ENCODE results near the gene ITCH. TPM values are rescaled to one million over a fixed set of nuclear protein-coding genes. Genes with fewer than 3 reads are reported as not detected.
"Not testable (repeated sequence)": the region's sequence is repeated elsewhere in the genome, so short reads cannot be mapped to it uniquely, and the experiment has no call there.

The ITCH gene
- total and polyA plus RNA-seq, 2 of the 8 experiments (the other 6 are each of a cell fraction or from before 2014, with no cell fraction given), result 3.9 to 45.2 TPM

- TF ChIP-seq USF2 (IDR thresholded peaks at IDR 0.05; ENCODE audit: low read length) (no peak), BACH1 (IDR thresholded peaks at IDR 0.05; ENCODE audit: low read length) (no peak)
Observed at GRCh38 chr20:34367155-34367554, 4.1 kb downstream of the ITCH start (continued).

- H3K4me3 ChIP-seq (ENCODE audit: extremely low read depth in 1 of 4, insufficient read depth in 2 of 4, low read depth in 3 of 4, low read length in 4 of 4); H3K14ac ChIP-seq (ENCODE audit: insufficient read length); H2BK20ac ChIP-seq (ENCODE audit: low read length); H4K20me1 ChIP-seq (replicated peaks in 1 of 2; ENCODE audit: control insufficient read depth in 1 of 2, insufficient read depth in 2 of 2, low read length in 2 of 2); H3K9me3 ChIP-seq (ENCODE audit: insufficient read depth in 2 of 2, low read depth in 1 of 2, low read length in 1 of 2); H3K4me2 ChIP-seq (ENCODE audit: insufficient read depth in 1 of 2, low read depth in 2 of 2, low read length in 2 of 2); H2BK15ac ChIP-seq (ENCODE audit: low read length); H3K79me1 ChIP-seq (ENCODE audit: low read depth, low read length); H3K23me2 ChIP-seq (ENCODE audit: low read depth, low read length); DNase-seq (ENCODE audit: low read depth in 1 of 2, low spot score in 2 of 2); H4K91ac ChIP-seq (replicated peaks; ENCODE audit: insufficient read length, low read length); H2BK5ac ChIP-seq (ENCODE audit: low read depth, low read length); H4K5ac ChIP-seq (ENCODE audit: insufficient read length, low read depth, low read length); H2AFZ ChIP-seq (ENCODE audit: low read length); H3K56ac ChIP-seq (replicated peaks; ENCODE audit: insufficient read length, low read depth, low read length); H3K27me3 ChIP-seq (replicated peaks in 1 of 4; ENCODE audit: control insufficient read depth in 3 of 4, extremely low read depth in 1 of 4, insufficient read depth in 3 of 4, low read length in 3 of 4); H2BK12ac ChIP-seq (ENCODE audit: low read depth, low read length); H3K23ac ChIP-seq (ENCODE audit: insufficient read length); H3K4ac ChIP-seq (replicated peaks; ENCODE audit: insufficient read length, low read depth, low read length); H3K27ac ChIP-seq (ENCODE audit: low read depth, low read length); H2BK120ac ChIP-seq (replicated peaks; ENCODE audit: low read depth, low read length); H3K4me1 ChIP-seq (replicated peaks in 1 of 4; ENCODE audit: control insufficient read depth in 3 of 4, insufficient read depth in 4 of 4, low read length in 3 of 4); FAIRE-seq; H3K9ac ChIP-seq (replicated peaks in 1 of 4; ENCODE audit: extremely low read depth in 1 of 4, low read depth in 3 of 4, low read length in 3 of 4); H4K8ac ChIP-seq (ENCODE audit: extremely low read depth, insufficient read depth, low read length); H2AK5ac ChIP-seq (ENCODE audit: low read depth, low read length); H3K18ac ChIP-seq (ENCODE audit: extremely low read depth, low read length): not testable (repeated sequence)
- peaks cover 6 to 28% (median 18%) of the 10 kb centered on the region in 4 experiments for H3K36me3 ChIP-seq (ENCODE audit: control insufficient read depth in 2 of 4, insufficient read depth in 4 of 4, low read length in 3 of 4)
- peaks cover 10 to 67% of the 10 kb centered on the region in 2 experiments for H3K79me2 ChIP-seq (ENCODE audit: control insufficient read depth in 1 of 2, insufficient read depth in 2 of 2, low read length in 2 of 2)
- ChIA-PET CTCF (ENCODE audit: partially characterized antibody) (interaction anchor here (0.5 to 4.1 kb wide), 4 partner anchors 18 to 72 kb away, joined by 3 to 24 read pairs (median 4); no protein-coding TSS in a partner anchor), POLR2A (ENCODE audit: partially characterized antibody) (interaction anchor here (1.0 to 3.2 kb wide), 2 partner anchors 15 to 65 kb away, joined by 3 to 14 read pairs; partner anchors contain the start of gene AHCY)
- 88% methylated on average over 9 of the region's 9 CpGs; no CpG with 5 or more reads in 1 of the 2 experiments for WGBS, 2 experiments (ENCODE audit: extremely low coverage in 1 of 2, insufficient coverage in 1 of 2, insufficient read length in 1 of 2, insufficient replicate concordance in 2 of 2, low coverage in 1 of 2, low lambda C conversion rate in 2 of 2, missing lambda C conversion rate in 1 of 2)
Observed at GRCh38 chr20:34367911-34368310, 4.8 kb downstream of the ITCH start.
